DND-41 (cell line): Measurements from ENCODE around the gene GSG1L.

Experiments
- ATAC-seq: fragments of 200-7000 bp; cut with Tn5 transposase; 3 replicates; pipeline ENCODE4 v1.9.1; 2021; ENCODE audit warnings: low read depth; ENCODE audit not compliant: insufficient read depth
- DNase-seq: peaks from one replicate; pipeline ENCODE4 v3.0.0-alpha.2; 2020
- H2AFZ ChIP-seq: 2 replicates; pipeline ENCODE4 v1.6.0; 2012; ENCODE audit warnings: low read depth, low read length
- H3K27ac ChIP-seq: 2 replicates; pipeline ENCODE4 v1.5.1; 2012; ENCODE audit warnings: low read length, inconsistent platforms
- H3K27me3 ChIP-seq: fragments of 200-600 bp; sonication (generic); 2 replicates; pipeline ENCODE4 v1.6.0; 2012; ENCODE audit warnings: low read length, mild to moderate bottlenecking, inconsistent platforms; ENCODE audit not compliant: insufficient read depth, poor library complexity
- H3K36me3 ChIP-seq: 2 replicates; pipeline ENCODE4 v1.5.1; 2012; ENCODE audit warnings: low read length, inconsistent platforms; ENCODE audit not compliant: insufficient read depth
- H3K4me1 ChIP-seq: 2 replicates; pipeline ENCODE4 v1.5.1; 2012; ENCODE audit warnings: mild to moderate bottlenecking, low read length; ENCODE audit not compliant: insufficient read depth
- H3K4me2 ChIP-seq: 2 replicates; pipeline ENCODE4 v1.6.0; 2012; ENCODE audit warnings: mild to moderate bottlenecking, moderate library complexity, low read length, inconsistent platforms; ENCODE audit not compliant: insufficient read depth
- H3K4me3 ChIP-seq, 2 experiments: fragments of 200-600 bp in 1 of 2; shearing (Covaris generic) in 1 of 2; 2 replicates each; pipeline ENCODE4 v1.5.1; 2012 to 2016; ENCODE audit warnings: inconsistent platforms in 2 of 2, low read length in 2 of 2, mild to moderate bottlenecking in 2 of 2, low read depth in 1 of 2, moderate library complexity in 1 of 2
- H3K79me2 ChIP-seq: 2 replicates; pipeline ENCODE4 v1.6.0; 2012; ENCODE audit warnings: low read length, inconsistent platforms; ENCODE audit not compliant: insufficient read depth
- H3K9ac ChIP-seq: 2 replicates; pipeline ENCODE4 v1.6.0; 2012; ENCODE audit warnings: low read depth, mild to moderate bottlenecking, inconsistent platforms, low read length, moderate library complexity
- H3K9me3 ChIP-seq: 2 replicates; pipeline ENCODE4 v1.5.1; 2012; ENCODE audit warnings: low read length, moderate library complexity, mild to moderate bottlenecking, inconsistent platforms; ENCODE audit not compliant: insufficient read depth, severe bottlenecking
- H4K20me1 ChIP-seq: 2 replicates; pipeline ENCODE4 v1.6.0; 2012; ENCODE audit warnings: low read length; ENCODE audit not compliant: insufficient read depth
- EZH2 ChIP-seq: IDR thresholded peaks from 3 replicates; pipeline ENCODE4 v1.6.1; 2012; ENCODE audit warnings: borderline replicate concordance, low read depth, mild to moderate bottlenecking, moderate library complexity, low read length, inconsistent platforms; ENCODE audit not compliant: severe bottlenecking
- TF ChIP-seq, protein P1 (sequence below): IDR thresholded peaks from 2 replicates; pipeline ENCODE4 v1.5.1; 2012; ENCODE audit warnings: borderline replicate concordance, low read length, moderate library complexity, mild to moderate bottlenecking; ENCODE audit not compliant: poor library complexity, severe bottlenecking; ENCODE audit errors: extremely low read depth

Gene GSG1L

GRCh38 chr16:27791404-27791719, 272.2 kb downstream of the GSG1L start:
- Histone ChIP-seq H3K9me3 (no peaks in the 10 kb centered on the region), H4K20me1 (peaks cover 9% of the 10 kb centered on the region), H3K27ac (no peak overlapping the region), H2AFZ (no peak overlapping the region), H3K36me3 (no peaks in the 10 kb centered on the region), H3K27me3 (no peaks in the 10 kb centered on the region), H3K79me2 (no peaks in the 10 kb centered on the region), H3K4me1 (no peaks in the 10 kb centered on the region), H3K9ac (no peak overlapping the region), H3K4me2 (no peak overlapping the region), H3K4me3 (no peak overlapping the region)
- TF ChIP-seq, protein P1, sequence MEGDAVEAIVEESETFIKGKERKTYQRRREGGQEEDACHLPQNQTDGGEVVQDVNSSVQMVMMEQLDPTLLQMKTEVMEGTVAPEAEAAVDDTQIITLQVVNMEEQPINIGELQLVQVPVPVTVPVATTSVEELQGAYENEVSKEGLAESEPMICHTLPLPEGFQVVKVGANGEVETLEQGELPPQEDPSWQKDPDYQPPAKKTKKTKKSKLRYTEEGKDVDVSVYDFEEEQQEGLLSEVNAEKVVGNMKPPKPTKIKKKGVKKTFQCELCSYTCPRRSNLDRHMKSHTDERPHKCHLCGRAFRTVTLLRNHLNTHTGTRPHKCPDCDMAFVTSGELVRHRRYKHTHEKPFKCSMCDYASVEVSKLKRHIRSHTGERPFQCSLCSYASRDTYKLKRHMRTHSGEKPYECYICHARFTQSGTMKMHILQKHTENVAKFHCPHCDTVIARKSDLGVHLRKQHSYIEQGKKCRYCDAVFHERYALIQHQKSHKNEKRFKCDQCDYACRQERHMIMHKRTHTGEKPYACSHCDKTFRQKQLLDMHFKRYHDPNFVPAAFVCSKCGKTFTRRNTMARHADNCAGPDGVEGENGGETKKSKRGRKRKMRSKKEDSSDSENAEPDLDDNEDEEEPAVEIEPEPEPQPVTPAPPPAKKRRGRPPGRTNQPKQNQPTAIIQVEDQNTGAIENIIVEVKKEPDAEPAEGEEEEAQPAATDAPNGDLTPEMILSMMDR: no peak
- no peak for TF ChIP-seq EZH2
- no peak for ATAC-seq
- DNase-seq: no peak

GRCh38 chr16:27790546-27791403, 272.7 kb downstream of the GSG1L start:
- Histone ChIP-seq H3K36me3 (no peaks in the 10 kb centered on the region), H3K4me2 (no peak overlapping the region), H4K20me1 (peaks cover 4% of the 10 kb centered on the region), H3K27ac (no peak overlapping the region), H3K4me3 (no peak overlapping the region), H3K4me1 (no peaks in the 10 kb centered on the region), H3K79me2 (no peaks in the 10 kb centered on the region), H3K9me3 (no peaks in the 10 kb centered on the region), H3K9ac (no peak overlapping the region), H2AFZ (no peak overlapping the region), H3K27me3 (no peaks in the 10 kb centered on the region)
- no peak for TF ChIP-seq EZH2
- TF ChIP-seq, protein P1: no peak
- no peak for DNase-seq
- no peak for ATAC-seq

DNA sequence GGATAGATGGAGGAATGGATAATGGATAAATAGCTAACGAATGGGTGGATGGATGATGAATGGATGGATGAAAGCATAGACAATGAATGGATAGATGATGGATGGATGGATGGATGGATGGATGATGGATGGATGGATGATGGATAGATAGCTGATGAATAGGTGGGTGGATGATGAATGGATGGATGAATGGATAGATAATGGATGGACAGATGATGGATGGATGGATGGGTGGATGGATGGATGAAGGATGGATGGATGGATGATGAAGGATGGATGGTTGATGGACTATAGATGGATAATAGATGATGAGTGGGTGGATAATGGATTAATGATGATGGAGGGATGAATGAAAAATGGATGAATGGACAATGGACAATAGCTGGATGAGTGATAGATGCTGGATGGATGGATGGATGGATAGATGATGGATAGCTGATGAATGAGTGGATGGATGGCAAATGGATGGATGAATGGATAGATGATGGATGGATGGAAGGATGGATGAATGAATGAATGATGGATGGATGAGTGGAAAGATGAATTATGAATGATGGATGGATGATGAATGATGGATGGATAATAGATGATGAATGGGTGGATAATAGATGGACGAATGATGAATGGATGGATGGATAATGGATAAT, 273.8 kb downstream of the GSG1L start:
- Histone ChIP-seq H3K36me3 (no peaks in the 10 kb centered on the region), H3K9ac (no peak overlapping the region), H3K4me1 (no peaks in the 10 kb centered on the region), H2AFZ (no peak overlapping the region), H3K4me3 (no peak overlapping the region), H3K9me3 (no peaks in the 10 kb centered on the region), H3K27me3 (no peaks in the 10 kb centered on the region), H3K79me2 (no peaks in the 10 kb centered on the region), H3K4me2 (no peak overlapping the region), H4K20me1 (peaks cover 4% of the 10 kb centered on the region), H3K27ac (no peak overlapping the region)
- TF ChIP-seq EZH2: no peak
- TF ChIP-seq, protein P1: no peak
- DNase-seq: no peak
- ATAC-seq: no peak
